ENCODE results near the gene BSPRY. TPM values are rescaled to one million over a fixed set of nuclear protein-coding genes. Genes with fewer than 3 reads are reported as not detected.
"Not testable (repeated sequence)": the region's sequence is repeated elsewhere in the genome, so short reads cannot be mapped to it uniquely, and the experiment has no call there.

The BSPRY gene
- total and polyA plus RNA-seq, 4 donors = 8.8 to 12.7 (median 11.0) TPM

DNA sequence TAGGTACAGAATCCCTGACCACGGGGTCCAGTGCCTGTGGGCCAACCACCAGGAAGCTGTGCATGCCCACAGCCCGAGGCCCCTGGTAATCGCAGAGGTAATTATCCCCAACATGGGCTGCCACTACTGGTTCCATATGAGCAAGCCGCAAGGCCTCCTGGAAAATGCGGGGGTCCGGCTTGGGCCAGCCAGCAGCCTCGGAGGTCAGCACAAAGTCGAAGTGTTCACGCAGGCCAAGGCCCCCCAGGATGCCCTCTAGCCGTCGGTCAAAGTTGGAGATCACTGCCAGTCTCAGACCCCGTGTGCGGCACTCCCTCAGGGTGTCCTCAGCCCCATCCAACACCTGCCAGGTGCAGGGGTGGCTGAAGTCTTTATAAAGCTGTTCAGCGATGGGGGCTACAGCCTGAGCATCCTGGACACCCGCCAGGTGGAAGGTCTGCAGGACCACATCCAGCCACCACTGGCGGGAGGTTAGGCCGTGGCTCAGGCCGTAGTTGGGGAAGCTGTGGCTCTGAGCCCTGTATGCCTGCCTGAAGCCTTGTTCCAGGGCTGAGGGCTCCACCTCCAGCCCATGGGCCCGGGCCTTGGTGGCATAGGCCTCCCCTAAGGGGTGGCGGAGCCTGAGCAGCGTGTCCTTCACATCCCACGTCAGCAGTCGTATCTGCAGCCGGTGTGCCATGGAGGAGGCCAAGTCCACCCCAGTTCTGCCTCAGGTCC lies 24.5 kb downstream of the BSPRY start:
- WGBS, 2 donors = 91 to 94% methylated on average over 22 to 24 of the region's 24 CpGs
- ATAC-seq (ENCODE audit: insufficient read depth, low FRiP score) = no peak
- Histone ChIP-seq H3K4me3 (no peak overlapping the region), H3K9ac (ENCODE audit: insufficient read depth in 1 of 2, low read length in 2 of 2) (no peak overlapping the region), H3K4me1 (ENCODE audit: control insufficient read depth in 5 of 5, insufficient read depth in 5 of 5, low read length in 5 of 5) (peaks cover 0 to 7% (median 0%) of the 10 kb centered on the region in 5 donors), H3K27ac (ENCODE audit: low read depth in 1 of 2, low read length in 1 of 2) (no peak overlapping the region), H3K9me3 (ENCODE audit: control insufficient read depth in 4 of 4, insufficient read depth in 3 of 4, low read length in 3 of 4) (no peaks in the 10 kb centered on the region), H3K27me3 (ENCODE audit: control insufficient read depth in 3 of 3, insufficient read depth in 3 of 3, low read length in 2 of 3) (no peaks in the 10 kb centered on the region), H3K36me3 (ENCODE audit: control insufficient read depth in 4 of 4, insufficient read depth in 4 of 4, low read length in 4 of 4) (peaks cover 7 to 18% (median 10%) of the 10 kb centered on the region in 4 donors)
- TF ChIP-seq, protein P1, sequence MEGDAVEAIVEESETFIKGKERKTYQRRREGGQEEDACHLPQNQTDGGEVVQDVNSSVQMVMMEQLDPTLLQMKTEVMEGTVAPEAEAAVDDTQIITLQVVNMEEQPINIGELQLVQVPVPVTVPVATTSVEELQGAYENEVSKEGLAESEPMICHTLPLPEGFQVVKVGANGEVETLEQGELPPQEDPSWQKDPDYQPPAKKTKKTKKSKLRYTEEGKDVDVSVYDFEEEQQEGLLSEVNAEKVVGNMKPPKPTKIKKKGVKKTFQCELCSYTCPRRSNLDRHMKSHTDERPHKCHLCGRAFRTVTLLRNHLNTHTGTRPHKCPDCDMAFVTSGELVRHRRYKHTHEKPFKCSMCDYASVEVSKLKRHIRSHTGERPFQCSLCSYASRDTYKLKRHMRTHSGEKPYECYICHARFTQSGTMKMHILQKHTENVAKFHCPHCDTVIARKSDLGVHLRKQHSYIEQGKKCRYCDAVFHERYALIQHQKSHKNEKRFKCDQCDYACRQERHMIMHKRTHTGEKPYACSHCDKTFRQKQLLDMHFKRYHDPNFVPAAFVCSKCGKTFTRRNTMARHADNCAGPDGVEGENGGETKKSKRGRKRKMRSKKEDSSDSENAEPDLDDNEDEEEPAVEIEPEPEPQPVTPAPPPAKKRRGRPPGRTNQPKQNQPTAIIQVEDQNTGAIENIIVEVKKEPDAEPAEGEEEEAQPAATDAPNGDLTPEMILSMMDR (IDR thresholded peaks at IDR 0.05; ENCODE audit: control extremely low read depth, extremely low read depth) = no peak
- DNase-seq = no peak

DNA sequence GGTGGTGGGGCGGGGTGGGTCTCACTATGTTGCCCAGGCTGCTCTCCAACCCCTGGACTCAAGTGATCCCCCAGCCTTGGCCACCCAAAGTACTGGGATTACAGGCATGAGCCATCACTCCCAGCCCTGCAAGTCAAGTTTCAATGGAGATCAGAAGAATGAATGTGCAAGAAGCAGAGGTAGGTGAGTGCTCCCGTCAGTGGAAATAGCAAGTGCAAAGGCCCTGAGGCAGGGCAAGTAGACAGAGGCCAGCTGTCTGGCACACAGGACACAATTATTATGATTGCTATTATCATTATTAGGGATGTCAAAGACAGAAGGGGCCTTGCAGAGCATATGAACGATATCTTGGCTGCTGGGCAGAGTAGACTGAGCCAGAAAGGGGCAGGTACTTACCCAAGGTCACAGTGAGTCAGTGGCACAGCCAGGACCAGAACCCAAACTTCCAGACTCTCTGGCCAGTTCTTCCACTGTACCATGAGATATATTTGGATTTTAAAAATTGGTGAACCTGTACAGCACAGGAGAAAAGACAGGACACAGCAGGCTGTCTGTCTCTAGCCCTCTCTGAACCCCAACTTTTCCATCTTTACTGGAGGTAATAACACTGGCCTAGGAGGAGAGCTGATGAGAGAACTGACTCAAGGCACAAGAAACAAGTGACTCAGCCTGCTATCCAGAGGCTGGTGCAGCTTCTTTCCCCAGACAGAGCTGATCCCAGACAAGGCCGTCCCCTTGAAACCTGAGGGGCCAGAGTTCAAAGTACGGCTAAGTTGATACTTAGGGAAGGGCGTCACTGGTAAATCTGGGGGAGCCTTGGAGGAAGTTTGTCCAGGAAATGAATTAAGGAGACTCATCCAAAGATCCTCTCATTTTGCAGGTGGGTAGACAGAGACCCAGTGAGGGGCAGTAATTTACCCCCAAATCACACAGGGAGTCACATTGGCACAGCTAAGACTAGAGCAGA lies 26.0 kb downstream of the BSPRY start:
- H3K27ac ChIP-seq (ENCODE audit: low read depth in 1 of 2, low read length in 1 of 2) = peak overlapping the region; percentile 27 to 46
- no peaks in the 10 kb centered on the region for H3K9me3 ChIP-seq (ENCODE audit: control insufficient read depth in 4 of 4, insufficient read depth in 3 of 4, low read length in 3 of 4)
- TF ChIP-seq, protein P1 (IDR thresholded peaks at IDR 0.05; ENCODE audit: control extremely low read depth, extremely low read depth) = no peak
- ATAC-seq (ENCODE audit: insufficient read depth, low FRiP score) = no peak
- H3K4me1 ChIP-seq (ENCODE audit: control insufficient read depth in 5 of 5, insufficient read depth in 5 of 5, low read length in 5 of 5) = peaks cover 0 to 7% (median 0%) of the 10 kb centered on the region in 5 donors
- WGBS, 2 donors = 81 to 90% methylated on average over 6 of the region's 6 CpGs
- DNase-seq = no peak
- H3K9ac ChIP-seq (ENCODE audit: insufficient read depth in 1 of 2, low read length in 2 of 2) = no peak overlapping the region
- H3K36me3 ChIP-seq (ENCODE audit: control insufficient read depth in 4 of 4, insufficient read depth in 4 of 4, low read length in 4 of 4) = peaks cover 7 to 18% (median 10%) of the 10 kb centered on the region in 4 donors
- no peak overlapping the region for H3K4me3 ChIP-seq
- H3K27me3 ChIP-seq (ENCODE audit: control insufficient read depth in 3 of 3, insufficient read depth in 3 of 3, low read length in 2 of 3) = no peaks in the 10 kb centered on the region

DNA sequence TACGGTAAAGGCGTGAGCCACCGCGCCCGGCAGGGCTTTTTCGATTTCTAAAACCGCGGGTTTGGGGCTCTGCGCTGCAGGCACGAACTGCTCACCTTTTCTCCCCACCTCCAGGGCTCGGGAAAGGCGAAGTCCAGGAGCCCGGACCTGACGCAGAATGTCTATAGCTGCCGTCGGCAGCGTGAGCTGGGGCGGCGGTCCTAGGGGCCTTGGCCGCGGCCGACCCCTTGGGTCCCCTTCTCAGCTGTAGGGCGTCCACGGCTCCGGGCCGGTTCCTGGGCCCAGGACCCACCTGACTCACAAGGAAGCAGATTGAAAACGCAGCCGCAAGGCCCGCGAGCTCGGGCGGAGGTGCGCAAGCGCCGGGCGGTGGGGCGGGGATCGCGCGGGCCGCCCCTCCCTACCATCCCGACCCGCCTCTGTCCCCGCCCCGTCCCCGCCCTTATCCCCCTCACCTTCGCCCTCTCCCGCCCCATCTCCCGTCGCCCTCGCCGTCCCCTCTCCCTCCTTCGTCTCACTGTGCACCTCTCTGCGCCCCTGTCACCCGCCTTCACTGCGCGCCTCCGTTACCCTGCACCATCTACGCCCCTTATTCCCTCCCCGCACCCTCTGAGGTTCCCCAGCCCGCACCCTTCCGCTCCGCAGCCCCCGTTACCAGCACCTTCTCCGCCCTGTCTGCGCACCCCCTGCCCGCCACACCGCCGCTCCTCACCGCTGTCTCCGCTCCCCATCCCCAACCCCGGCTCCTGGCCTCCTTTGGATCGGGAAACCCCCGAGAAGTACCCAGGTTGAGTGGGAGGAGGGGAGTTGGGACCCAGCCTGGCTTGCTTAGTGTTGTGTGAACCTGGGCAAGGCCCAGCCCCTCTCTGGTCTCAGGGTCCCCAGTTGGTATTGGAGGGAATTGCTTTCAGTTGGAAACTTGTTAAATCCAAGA lies 27.6 kb downstream of the BSPRY start, which contains the start of gene HDHD3:
Gene HDHD3, minus strand, starts transcription at position 353 of the 934 bp plus-strand sequence. CDS start 2,632 bp downstream, outside the sequence.
- 2 to 3% methylated on average over 53 to 74 of the region's 74 CpGs for WGBS, 2 donors
- H3K4me3 ChIP-seq = peak within 1 kb of the TSS; percentile 85
- TF ChIP-seq, protein P1 (IDR thresholded peaks at IDR 0.05; ENCODE audit: control extremely low read depth, extremely low read depth) = no peak
- H3K27me3 ChIP-seq (ENCODE audit: control insufficient read depth in 3 of 3, insufficient read depth in 3 of 3, low read length in 2 of 3) = no peaks in the 10 kb centered on the region
- no peaks in the 10 kb centered on the region for H3K9me3 ChIP-seq (ENCODE audit: control insufficient read depth in 4 of 4, insufficient read depth in 3 of 4, low read length in 3 of 4)
- H3K36me3 ChIP-seq (ENCODE audit: control insufficient read depth in 4 of 4, insufficient read depth in 4 of 4, low read length in 4 of 4) = peaks cover 7 to 16% (median 10%) of the 10 kb centered on the region in 4 donors
- DNase-seq (peak; percentile 81 to 86 (median 86)), ATAC-seq (ENCODE audit: insufficient read depth, low FRiP score) (peak; percentile 94)
- peaks cover 0 to 7% (median 0%) of the 10 kb centered on the region in 5 donors for H3K4me1 ChIP-seq (ENCODE audit: control insufficient read depth in 5 of 5, insufficient read depth in 5 of 5, low read length in 5 of 5)
- H3K9ac ChIP-seq (ENCODE audit: insufficient read depth in 1 of 2, low read length in 2 of 2) = peak within 1 kb of the TSS; percentile 61 to 73
- H3K27ac ChIP-seq (ENCODE audit: low read depth in 1 of 2, low read length in 1 of 2) = peak within 1 kb of the TSS; percentile 75 to 96

DNA sequence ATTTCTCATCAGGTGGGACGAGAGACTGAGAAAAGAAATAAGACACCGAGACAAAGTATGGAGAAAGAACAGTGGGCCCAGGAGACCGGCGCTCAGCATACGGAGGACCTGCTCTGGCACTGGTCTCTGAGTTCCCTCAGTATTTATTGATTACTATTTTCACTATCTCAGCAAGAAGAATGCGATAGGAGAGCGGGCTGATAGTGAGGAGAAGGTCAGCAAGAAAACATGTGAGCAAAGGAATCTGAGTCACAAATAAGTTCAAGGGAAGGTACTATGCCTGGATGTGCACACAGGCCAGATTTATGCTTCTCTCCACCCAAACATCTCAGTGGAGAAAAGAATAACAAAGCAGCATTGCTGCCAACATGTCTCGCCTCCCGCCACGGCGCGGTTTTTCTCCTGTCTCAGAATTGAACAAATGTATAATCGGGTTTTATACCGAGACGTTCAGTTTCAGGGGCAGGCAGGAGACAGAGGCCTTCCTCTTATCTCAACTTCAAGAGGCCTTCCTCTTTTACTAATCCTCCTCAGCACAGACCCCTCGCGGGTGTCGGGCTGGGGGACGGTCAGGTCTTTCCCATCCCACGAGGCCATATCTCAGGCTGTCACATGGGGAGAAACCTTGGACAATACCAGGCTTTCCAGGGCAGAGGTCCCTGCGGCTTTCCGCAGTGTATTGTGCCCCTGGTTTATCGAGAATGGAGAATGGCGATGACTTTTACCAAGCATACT lies 29.9 kb downstream of the BSPRY start:
- H3K4me3 ChIP-seq; H3K9me3 ChIP-seq (ENCODE audit: control insufficient read depth in 4 of 4, insufficient read depth in 3 of 4, low read length in 3 of 4); H3K27me3 ChIP-seq (ENCODE audit: control insufficient read depth in 3 of 3, insufficient read depth in 3 of 3, low read length in 2 of 3); H3K27ac ChIP-seq (ENCODE audit: low read depth in 1 of 2, low read length in 1 of 2); H3K9ac ChIP-seq (ENCODE audit: insufficient read depth in 1 of 2, low read length in 2 of 2); ATAC-seq (ENCODE audit: insufficient read depth, low FRiP score); DNase-seq; H3K4me1 ChIP-seq (ENCODE audit: control insufficient read depth in 5 of 5, insufficient read depth in 5 of 5, low read length in 5 of 5); H3K36me3 ChIP-seq (ENCODE audit: control insufficient read depth in 4 of 4, insufficient read depth in 4 of 4, low read length in 4 of 4): not testable (repeated sequence)
- 66 to 72% methylated on average over 24 of the region's 24 CpGs for WGBS, 2 donors
